Skeletal muscle tissue (tissue), 4 donors: Measurements from ENCODE around the gene RFPL1. TPM values are rescaled to one million over a fixed set of nuclear protein-coding genes. Genes with fewer than 3 reads are reported as not detected.

ENCODE experiments used
- H3K27ac ChIP-seq: one replicate; pipeline ENCODE4 v1.7.0; 2013; ENCODE audit warnings: mild to moderate bottlenecking, low read depth, low read length, inconsistent platforms
- H3K27me3 ChIP-seq, 3 donors: one replicate each; pipeline ENCODE4 v1.7.0; 2013; ENCODE audit warnings: low read length in 3 of 3; ENCODE audit not compliant: control insufficient read depth in 3 of 3, insufficient read depth in 3 of 3
- H3K36me3 ChIP-seq, 3 donors: one replicate each; pipeline ENCODE4 v1.7.0; 2013; ENCODE audit warnings: low read length in 3 of 3; ENCODE audit not compliant: control insufficient read depth in 3 of 3, insufficient read depth in 3 of 3
- H3K4me1 ChIP-seq, 3 donors: one replicate each; pipeline ENCODE4 v1.7.0; 2013; ENCODE audit warnings: low read length in 3 of 3, mild to moderate bottlenecking in 3 of 3; ENCODE audit not compliant: control insufficient read depth in 3 of 3, insufficient read depth in 3 of 3
- H3K4me3 ChIP-seq, 3 donors: one replicate each; pipeline ENCODE4 v1.7.0; 2013; ENCODE audit warnings: low read length in 3 of 3
- H3K9ac ChIP-seq, 3 donors: one replicate each; pipeline ENCODE4 v1.7.0; 2013; ENCODE audit warnings: low read length in 3 of 3, mild to moderate bottlenecking in 3 of 3, moderate library complexity in 2 of 3, low read depth in 1 of 3
- H3K9me3 ChIP-seq, 3 donors: one replicate each; pipeline ENCODE4 v1.7.0; 2013; ENCODE audit warnings: low read length in 3 of 3; ENCODE audit not compliant: control insufficient read depth in 3 of 3
- total RNA-seq: library from RNA; depleted of rRNA; stranded (reverse); fragments of >200 nt; gene quantifications from one replicate; pipeline ENCODE4 v1.2.3, GENCODE V29; 2014
- donor health status: Osteomylitis.

The RFPL1 gene
- total RNA-seq, 1 donor from 2014 or later = not detected

- H3K9me3 ChIP-seq = no peaks in the 10 kb centered on the region
- H3K9ac ChIP-seq = no peak overlapping the region
- peaks cover 6 to 18% (median 17%) of the 10 kb centered on the region in 3 donors for H3K27me3 ChIP-seq
- no peaks in the 10 kb centered on the region for H3K36me3 ChIP-seq
- H3K27ac ChIP-seq = no peak overlapping the region
- H3K4me3 ChIP-seq = no peak overlapping the region
- no peaks in the 10 kb centered on the region for H3K4me1 ChIP-seq
Measured at GRCh38 chr22:29435236-29436136, 2.9 kb upstream of the RFPL1 start.

- Histone ChIP-seq H3K27me3 (peaks cover 3 to 5% (median 4%) of the 10 kb centered on the region in 3 donors), H3K4me1 (no peaks in the 10 kb centered on the region), H3K9me3 (no peaks in the 10 kb centered on the region), H3K9ac (no peak overlapping the region), H3K27ac (no peak overlapping the region), H3K36me3 (no peaks in the 10 kb centered on the region), H3K4me3 (no peak overlapping the region)
Measured at GRCh38 chr22:29442976-29443375, 4.6 kb downstream of the RFPL1 start.

DNA sequence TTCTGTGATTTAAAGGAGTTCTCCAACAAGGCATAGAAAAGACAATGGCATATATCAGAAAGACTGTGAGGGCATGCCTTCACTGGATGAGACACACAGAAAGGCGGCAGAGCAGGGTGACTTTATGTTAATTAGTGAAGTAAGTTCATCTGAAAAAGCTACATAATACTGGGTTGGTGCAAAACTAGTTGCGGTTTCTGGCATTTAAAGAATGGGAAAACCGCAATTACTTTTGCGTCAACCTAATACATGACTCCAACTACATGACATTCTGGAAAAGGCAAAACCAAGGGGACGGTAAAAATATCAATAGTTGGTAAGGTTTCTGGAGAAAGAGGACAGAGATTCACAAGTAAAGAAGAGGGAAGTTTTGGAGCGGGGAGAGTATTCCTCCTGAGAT lies 5.1 kb downstream of the RFPL1 start:
- no peaks in the 10 kb centered on the region for H3K9me3 ChIP-seq
- no peak overlapping the region for H3K4me3 ChIP-seq
- no peaks in the 10 kb centered on the region for H3K36me3 ChIP-seq
- H3K9ac ChIP-seq = no peak overlapping the region
- H3K27me3 ChIP-seq = peaks cover 3 to 5% (median 4%) of the 10 kb centered on the region in 3 donors
- H3K4me1 ChIP-seq = no peaks in the 10 kb centered on the region
- H3K27ac ChIP-seq = no peak overlapping the region

GRCh38 chr22:29443861-29444792 lies 5.7 kb downstream of the RFPL1 start:
- Histone ChIP-seq H3K4me1 (no peaks in the 10 kb centered on the region), H3K4me3 (no peak overlapping the region), H3K27me3 (peaks cover 3 to 5% (median 4%) of the 10 kb centered on the region in 3 donors), H3K27ac (no peak overlapping the region), H3K9me3 (no peaks in the 10 kb centered on the region), H3K36me3 (no peaks in the 10 kb centered on the region), H3K9ac (no peak overlapping the region)

- Histone ChIP-seq H3K27me3 (peaks cover 3 to 5% (median 4%) of the 10 kb centered on the region in 3 donors), H3K4me3 (no peak overlapping the region), H3K4me1 (no peaks in the 10 kb centered on the region), H3K9ac (no peak overlapping the region), H3K27ac (no peak overlapping the region), H3K36me3 (no peaks in the 10 kb centered on the region), H3K9me3 (no peaks in the 10 kb centered on the region)
Measured at GRCh38 chr22:29445508-29445907, 7.1 kb downstream of the RFPL1 start.

GRCh38 chr22:29447906-29448305 lies 9.5 kb downstream of the RFPL1 start:
- Histone ChIP-seq H3K36me3 (no peaks in the 10 kb centered on the region), H3K4me1 (no peaks in the 10 kb centered on the region), H3K27me3 (peaks cover 3 to 5% (median 4%) of the 10 kb centered on the region in 3 donors), H3K27ac (no peak overlapping the region), H3K4me3 (no peak overlapping the region), H3K9ac (no peak overlapping the region), H3K9me3 (no peaks in the 10 kb centered on the region)

- no peak overlapping the region for H3K9ac ChIP-seq
- peaks cover 0 to 3% (median 0%) of the 10 kb centered on the region in 3 donors for H3K27me3 ChIP-seq
- H3K4me1 ChIP-seq = peaks cover 0 to 4% (median 3%) of the 10 kb centered on the region in 3 donors
- no peak overlapping the region for H3K4me3 ChIP-seq
- H3K27ac ChIP-seq = no peak overlapping the region
- no peaks in the 10 kb centered on the region for H3K9me3 ChIP-seq
- H3K36me3 ChIP-seq = no peaks in the 10 kb centered on the region
Measured at GRCh38 chr22:29449296-29449875, 11.0 kb downstream of the RFPL1 start.

DNA sequence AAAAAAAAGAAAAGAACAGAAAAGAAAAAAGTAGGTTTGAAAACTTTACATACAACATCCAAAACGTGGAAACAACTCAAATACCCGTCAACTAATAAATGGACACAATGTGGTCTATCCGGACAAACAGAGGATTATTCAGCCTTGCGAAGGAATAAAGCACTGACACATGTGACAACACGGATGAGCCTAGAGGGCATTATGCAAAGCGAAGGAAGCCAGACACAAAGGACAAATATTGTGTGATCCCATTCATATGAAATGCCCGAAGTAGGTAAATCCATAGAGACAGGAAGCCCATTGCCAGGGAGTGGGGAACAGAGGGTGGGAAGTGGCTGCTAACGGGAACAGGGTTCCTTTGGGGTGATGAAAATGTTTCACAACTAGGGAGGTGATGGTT lies 11.8 kb downstream of the RFPL1 start:
- no peak overlapping the region for H3K9ac ChIP-seq
- H3K27me3 ChIP-seq = no peaks in the 10 kb centered on the region
- H3K27ac ChIP-seq = no peak overlapping the region
- no peak overlapping the region for H3K4me3 ChIP-seq
- no peaks in the 10 kb centered on the region for H3K9me3 ChIP-seq
- H3K4me1 ChIP-seq = peaks cover 0 to 4% (median 3%) of the 10 kb centered on the region in 3 donors
- H3K36me3 ChIP-seq = no peaks in the 10 kb centered on the region

- Histone ChIP-seq H3K4me1 (peaks cover 0 to 4% (median 3%) of the 10 kb centered on the region in 3 donors), H3K27ac (no peak overlapping the region), H3K36me3 (no peaks in the 10 kb centered on the region), H3K9me3 (no peaks in the 10 kb centered on the region), H3K27me3 (no peaks in the 10 kb centered on the region), H3K9ac (no peak overlapping the region), H3K4me3 (no peak overlapping the region)
Measured at GRCh38 chr22:29451863-29452262, 13.5 kb downstream of the RFPL1 start.
